IMR-90 (cell line): ENCODE results near the gene SHLD1. TPM values are rescaled to one million over a fixed set of nuclear protein-coding genes. Genes with fewer than 3 reads are reported as not detected.

ENCODE experiments used
- ATAC-seq: fragments of 200-7000 bp; cut with Tn5 transposase; 2 replicates; pipeline ENCODE4 v1.9.1; 2020; ENCODE audit warnings: low read depth, mild to moderate bottlenecking, moderate library complexity
- BruUV-seq: library from RNA; stranded (reverse); fragments of 400-500 nt; replicated peaks from 2 replicates; lab custom pipeline; 2021; lab: Mats Ljungman, UMichigan
- CTCF ChIA-PET: fragments of 300-600 bp; formaldehyde crosslinking; extraction: SDS; loops from one replicate; lab custom pipeline; 2021; ENCODE audit warnings: antibody characterized with exemption; lab: Yijun Ruan, JAX
- POLR2A ChIA-PET: fragments of 300-600 bp; sonication (Branson Sonifier 250); formaldehyde crosslinking; loops from one replicate; lab custom pipeline; 2022; ENCODE audit warnings: antibody characterized with exemption; ENCODE audit not compliant: unreplicated experiment; lab: Charles Lee
- DNase-seq: peaks from one replicate; pipeline ENCODE4 v3.0.0; 2013
- H2AFZ ChIP-seq: replicated peaks from 2 replicates; pipeline ENCODE3; 2013; ENCODE audit warnings: low read length, mild to moderate bottlenecking; ENCODE audit not compliant: poor library complexity
- H2AK5ac ChIP-seq: 2 replicates; pipeline ENCODE4 v1.6.1; 2013; ENCODE audit warnings: low read depth, low read length, inconsistent platforms
- H2AK9ac ChIP-seq: replicated peaks from 2 replicates; pipeline ENCODE3; 2013; ENCODE audit warnings: mild to moderate bottlenecking, low read depth, low read length, moderate library complexity; ENCODE audit not compliant: poor library complexity
- H2BK120ac ChIP-seq: 2 replicates; pipeline ENCODE4 v1.6.1; 2013; ENCODE audit warnings: low read depth, low read length, inconsistent platforms
- H2BK15ac ChIP-seq: 3 replicates; pipeline ENCODE4 v1.6.1; 2013; ENCODE audit warnings: low read depth, low read length, inconsistent platforms
- H2BK20ac ChIP-seq: 2 replicates; pipeline ENCODE4 v1.6.1; 2013; ENCODE audit warnings: low read depth, mild to moderate bottlenecking, inconsistent platforms, low read length, moderate library complexity
- H2BK5ac ChIP-seq: 2 replicates; pipeline ENCODE4 v1.6.1; 2013; ENCODE audit warnings: mild to moderate bottlenecking, low read depth, low read length, inconsistent platforms; ENCODE audit not compliant: poor library complexity, severe bottlenecking
- H3K14ac ChIP-seq: replicated peaks from 2 replicates; pipeline ENCODE4 v1.6.1; 2013; ENCODE audit warnings: low read depth, low read length, inconsistent platforms
- H3K18ac ChIP-seq: 2 replicates; pipeline ENCODE4 v1.6.1; 2013; ENCODE audit warnings: low read depth, low read length, control low read depth
- H3K23ac ChIP-seq: 2 replicates; pipeline ENCODE4 v1.6.1; 2013; ENCODE audit warnings: low read depth, low read length, inconsistent platforms
- H3K27ac ChIP-seq: 2 replicates; pipeline ENCODE4 v1.5.1; 2013; ENCODE audit warnings: mild to moderate bottlenecking, control low read depth, low read length; ENCODE audit not compliant: insufficient read depth
- H3K27me3 ChIP-seq: 2 replicates; pipeline ENCODE4 v1.6.1; 2013; ENCODE audit warnings: low read length; ENCODE audit not compliant: control insufficient read depth, insufficient read depth
- H3K36me3 ChIP-seq: 2 replicates; pipeline ENCODE4 v1.6.1; 2013; ENCODE audit warnings: low read length, mixed read lengths; ENCODE audit not compliant: control insufficient read depth, insufficient read depth
- H3K4ac ChIP-seq: 2 replicates; pipeline ENCODE4 v1.6.1; 2013; ENCODE audit warnings: low read depth, low read length, inconsistent platforms
- H3K4me1 ChIP-seq: 2 replicates; pipeline ENCODE4 v1.6.1; 2013; ENCODE audit warnings: low read length, mixed read lengths; ENCODE audit not compliant: control insufficient read depth, insufficient read depth
- H3K4me2 ChIP-seq: 2 replicates; pipeline ENCODE4 v1.6.1; 2013; ENCODE audit warnings: low read depth, mild to moderate bottlenecking, control low read depth, low read length, moderate library complexity
- H3K4me3 ChIP-seq: 2 replicates; pipeline ENCODE4 v1.5.1; 2013; ENCODE audit warnings: low read depth, mild to moderate bottlenecking, control low read depth, low read length, moderate library complexity; ENCODE audit not compliant: insufficient read depth
- H3K56ac ChIP-seq: 2 replicates; pipeline ENCODE4 v1.6.1; 2013; ENCODE audit warnings: low read length, inconsistent platforms; ENCODE audit not compliant: insufficient read depth; ENCODE audit errors: extremely low read depth
- H3K79me1 ChIP-seq, 2 experiments: 2 replicates each; pipeline ENCODE4 v1.6.1; 2013; ENCODE audit warnings: low read length in 2 of 2, inconsistent platforms in 1 of 2, low read depth in 1 of 2
- H3K9ac ChIP-seq: 2 replicates; pipeline ENCODE4 v1.6.1; 2013; ENCODE audit warnings: low read depth, low read length, control low read depth
- H3K9me1 ChIP-seq: 2 replicates; pipeline ENCODE4 v1.6.1; 2013; ENCODE audit warnings: low read length, inconsistent platforms; ENCODE audit not compliant: insufficient read depth
- H3K9me3 ChIP-seq: 2 replicates; pipeline ENCODE4 v1.6.1; 2013; ENCODE audit warnings: low read length; ENCODE audit not compliant: control insufficient read depth, insufficient read depth
- H4K20me1 ChIP-seq: 2 replicates; pipeline ENCODE4 v1.6.1; 2013; ENCODE audit warnings: low read length, inconsistent platforms; ENCODE audit not compliant: insufficient read depth
- H4K5ac ChIP-seq: 2 replicates; pipeline ENCODE4 v1.6.1; 2013; ENCODE audit warnings: mild to moderate bottlenecking, low read depth, low read length, control low read depth
- H4K8ac ChIP-seq, 2 experiments: 2 replicates each; pipeline ENCODE4 v1.6.1; 2013; ENCODE audit warnings: low read depth in 2 of 2, low read length in 2 of 2, control low read depth in 1 of 2, inconsistent platforms in 1 of 2
- H4K91ac ChIP-seq: 2 replicates; pipeline ENCODE4 v1.6.1; 2013; ENCODE audit warnings: low read depth, low read length, inconsistent platforms; ENCODE audit not compliant: insufficient read depth
- BHLHE40 ChIP-seq: fragments of 150-350 bp; IDR thresholded peaks from 2 replicates; pipeline ENCODE4 v1.6.1; 2016; ENCODE audit warnings: mild to moderate bottlenecking, low read depth, low read length
- CEBPB ChIP-seq: IDR thresholded peaks from 2 replicates; pipeline ENCODE4 v1.6.1; 2012; ENCODE audit warnings: low read depth, low read length, improper control_type of control experiment
- CHD1 ChIP-seq: IDR thresholded peaks from 2 replicates; pipeline ENCODE4 v1.6.1; 2012; ENCODE audit warnings: low read depth, low read length, improper control_type of control experiment
- CTCF ChIP-seq: conservative IDR thresholded peaks from 2 replicates; pipeline ENCODE4 v1.5.1; 2012; ENCODE audit warnings: mild to moderate bottlenecking, low read depth, low read length, improper control_type of control experiment
- FOS ChIP-seq: fragments of 150-350 bp; IDR thresholded peaks from 2 replicates; pipeline ENCODE4 v1.6.1; 2016; ENCODE audit warnings: low read depth, low read length
- MAZ ChIP-seq: IDR thresholded peaks from 2 replicates; pipeline ENCODE4 v1.6.1; 2012; ENCODE audit warnings: low read depth, mild to moderate bottlenecking, low read length, improper control_type of control experiment, moderate library complexity, borderline replicate concordance
- MXI1 ChIP-seq: IDR thresholded peaks from 2 replicates; pipeline ENCODE4 v1.6.1; 2012; ENCODE audit warnings: low read depth, mild to moderate bottlenecking, low read length, moderate library complexity, borderline replicate concordance
- NFE2L2 ChIP-seq: fragments of 150-350 bp; IDR thresholded peaks from 2 replicates; pipeline ENCODE4 v1.6.1; 2016; ENCODE audit warnings: low read depth, mild to moderate bottlenecking, low read length
- POLR2A ChIP-seq: IDR thresholded peaks from 2 replicates; pipeline ENCODE4 v1.6.1; 2012; ENCODE audit warnings: mild to moderate bottlenecking, low read depth, low read length
- RAD21 ChIP-seq: IDR thresholded peaks from 2 replicates; pipeline ENCODE4 v1.6.1; 2012; ENCODE audit warnings: low read length, improper control_type of control experiment
- RCOR1 ChIP-seq: IDR thresholded peaks from 2 replicates; pipeline ENCODE4 v1.6.1; 2012; ENCODE audit warnings: mild to moderate bottlenecking, low read length, improper control_type of control experiment; ENCODE audit not compliant: insufficient replicate concordance
- RFX5 ChIP-seq: IDR thresholded peaks from 2 replicates; pipeline ENCODE4 v1.8.0; 2012; ENCODE audit warnings: low read depth, mild to moderate bottlenecking, low read length, moderate library complexity
- SMC3 ChIP-seq: fragments of 150-350 bp; IDR thresholded peaks from 2 replicates; pipeline ENCODE4 v1.6.1; 2016; ENCODE audit warnings: low read depth, mild to moderate bottlenecking, antibody characterized with exemption, low read length, moderate library complexity
- WGBS, 2 experiments: methylation state at CpG; one replicate each; pipeline versions ENCODE4 v1.1.5 to v1.1.7; 2013; ENCODE audit warnings: missing lambda C conversion rate in 2 of 2; ENCODE audit not compliant: insufficient read length in 1 of 2; ENCODE audit errors: extremely low coverage in 2 of 2; 5-methylcytosine and 5-hydroxymethylcytosine counted together
- dilution Hi-C: fragments of 300-500 bp; cut with HindIII; formaldehyde crosslinking; loops from one replicate; pipeline ENCODE4 v1.14.3; 2018; ENCODE audit warnings: low sequenced_read_pairs; ENCODE audit not compliant: unreplicated experiment
- in situ Hi-C: fragments of 300-500 bp; cut with MboI; formaldehyde crosslinking; loops from 3 replicates; pipeline ENCODE4 v1.14.3; 2019; ENCODE audit warnings: low sequenced_read_pairs, inconsistent platforms, mixed read lengths
- intact Hi-C: fragments of 100-400 bp; cut with micrococcal nuclease; formaldehyde crosslinking; loops from 2 replicates; pipeline ENCODE4 v1.10.0; 2022
- polyA plus RNA-seq, 3 experiments: library from polyadenylated mRNA; depleted of rRNA; stranded (reverse); fragments of >200 nt; gene quantifications; 2 replicates each; pipeline ENCODE4 v1.2.3, GENCODE V29; 2012; ENCODE audit warnings: low replicate concordance in 1 of 3
- total RNA-seq: library from RNA; depleted of rRNA; stranded (reverse); fragments of >200 nt; gene quantifications from 2 replicates; pipeline ENCODE4 v1.2.3, GENCODE V29; 2012

Gene SHLD1
- total and polyA plus RNA-seq, 2 of the 4 experiments (the other 2 are of a cell fraction): 2.6 to 3.0 TPM

- intact Hi-C loops: no loop called here
- TF ChIP-seq CTCF (no peak), RCOR1 (no peak), RFX5 (no peak), POLR2A (no peak), CHD1 (no peak), MAZ (no peak), CEBPB (no peak), RAD21 (no peak), MXI1 (no peak), NFE2L2 (no peak), SMC3 (no peak), FOS (no peak), BHLHE40 (no peak)
- H2BK15ac ChIP-seq: no peak overlapping the region
- no peak overlapping the region for H3K27ac ChIP-seq
- H3K27me3 ChIP-seq: peaks cover 15% of the 10 kb centered on the region
- no peak overlapping the region for H2AFZ ChIP-seq
- no peak for ATAC-seq
- no peak overlapping the region for H4K91ac ChIP-seq
- H4K20me1 ChIP-seq: no peaks in the 10 kb centered on the region
- H3K9ac ChIP-seq: no peak overlapping the region
- H2BK120ac ChIP-seq: no peak overlapping the region
- H3K4ac ChIP-seq: no peak overlapping the region
- H2BK20ac ChIP-seq: no peak overlapping the region
- H3K4me3 ChIP-seq: no peak overlapping the region
- no peak overlapping the region for H3K23ac ChIP-seq
- H3K56ac ChIP-seq: no peak overlapping the region
- H3K79me1 ChIP-seq: no peaks in the 10 kb centered on the region
- no peak for DNase-seq
- in situ Hi-C loops: no loop called here
- no peak overlapping the region for H4K5ac ChIP-seq
- H3K4me2 ChIP-seq: no peak overlapping the region
- no peak overlapping the region for H2AK9ac ChIP-seq
- BruUV-seq: no TSS peak
- no peaks in the 10 kb centered on the region for H3K9me3 ChIP-seq
- ChIA-PET POLR2A (no interaction called here), CTCF (no interaction called here)
- dilution Hi-C loops: no loop called here
- no peaks in the 10 kb centered on the region for H3K36me3 ChIP-seq
- H2BK5ac ChIP-seq: no peak overlapping the region
- H4K8ac ChIP-seq: no peak overlapping the region
- H2AK5ac ChIP-seq: no peak overlapping the region
- no peak overlapping the region for H3K18ac ChIP-seq
- H3K4me1 ChIP-seq: no peaks in the 10 kb centered on the region
- no CpG with 5 or more reads among the region's 4 CpGs for WGBS, 2 experiments
- no peak overlapping the region for H3K14ac ChIP-seq
- no peaks in the 10 kb centered on the region for H3K9me1 ChIP-seq
These were observed 136.6 kb downstream of the SHLD1 start for GRCh38 chr20:5886788-5887187.
